SU-DHL-6 (cell line): ENCODE data around the gene NSMCE4A.
"Not testable (repeated sequence)": the region's sequence is repeated elsewhere in the genome, so short reads cannot be mapped to it uniquely, and the experiment has no call there.

Experiments used
- H2AFZ ChIP-seq: fragments of 200-600 bp; sonication (generic); 2 replicates; pipeline ENCODE4 v1.6.1; 2014; ENCODE audit warnings: low read depth, mild to moderate bottlenecking, moderate library complexity, mixed read lengths, antibody characterized with exemption, low read length; ENCODE audit not compliant: severe bottlenecking
- H3F3A ChIP-seq: fragments of 200-600 bp; shearing (Covaris generic); 2 replicates; pipeline ENCODE4 v1.6.0; 2016; ENCODE audit warnings: antibody characterized with exemption, mild to moderate bottlenecking; ENCODE audit not compliant: insufficient read depth
- H3K27ac ChIP-seq: fragments of 200-600 bp; sonication (generic); 2 replicates; pipeline ENCODE4 v1.5.1; 2016; ENCODE audit warnings: low read depth, mild to moderate bottlenecking, low read length, moderate library complexity, mixed read lengths
- H3K27me3 ChIP-seq: fragments of 200-600 bp; sonication (generic), shearing (Covaris generic); 2 replicates; pipeline ENCODE4 v1.6.0; 2014; ENCODE audit warnings: mild to moderate bottlenecking, low read length
- H3K36me3 ChIP-seq: fragments of 200-600 bp; sonication (generic); 2 replicates; pipeline ENCODE4 v1.6.1; 2014; ENCODE audit warnings: mild to moderate bottlenecking, low read length, mixed read lengths
- H3K4me2 ChIP-seq: fragments of 300-600, 200-600 bp; shearing (Covaris generic), sonication (generic); 2 replicates; pipeline ENCODE4 v1.6.0; 2014; ENCODE audit warnings: low read length, low read depth, mild to moderate bottlenecking; ENCODE audit not compliant: poor library complexity, severe bottlenecking
- H3K4me3 ChIP-seq: fragments of 200-600 bp; sonication (generic); 2 replicates; pipeline ENCODE4 v1.5.1; 2014; ENCODE audit warnings: antibody characterized with exemption, low read length, mild to moderate bottlenecking, mixed read lengths; ENCODE audit not compliant: insufficient read depth, poor library complexity, severe bottlenecking
- H3K79me2 ChIP-seq: fragments of 200-600 bp; sonication (generic); 2 replicates; pipeline ENCODE4 v1.6.1; 2014; ENCODE audit warnings: mild to moderate bottlenecking, low read length, moderate library complexity; ENCODE audit not compliant: insufficient read depth
- H3K9ac ChIP-seq: fragments of 200-600 bp; sonication (generic); 2 replicates; pipeline ENCODE4 v1.7.0; 2014; ENCODE audit warnings: mild to moderate bottlenecking, low read length
- H3K9me2 ChIP-seq: fragments of 200-600 bp; sonication (generic); replicated peaks from 2 replicates; pipeline ENCODE4 v1.6.1; 2014; ENCODE audit warnings: low read length; ENCODE audit not compliant: insufficient read depth
- H3K9me3 ChIP-seq: fragments of 200-600 bp; sonication (generic); 2 replicates; pipeline ENCODE4 v1.6.1; 2014; ENCODE audit warnings: low read length, mixed read lengths; ENCODE audit not compliant: insufficient read depth
- H4K20me1 ChIP-seq: fragments of 200-600 bp; sonication (generic); 2 replicates; pipeline ENCODE4 v1.6.1; 2014; ENCODE audit warnings: low read depth, mild to moderate bottlenecking, antibody characterized with exemption, low read length, moderate library complexity, mixed read lengths
- EZH2phosphoT487 ChIP-seq: fragments of 200-600 bp; sonication (generic), shearing (Covaris generic); conservative IDR thresholded peaks from 2 replicates; pipeline ENCODE4 v1.6.1; 2018; ENCODE audit warnings: mild to moderate bottlenecking, antibody characterized with exemption, low read length, moderate library complexity, mixed read lengths
- TF ChIP-seq, protein P1 (sequence below): fragments of 200-600 bp; sonication (generic); IDR thresholded peaks from one replicate; pipeline ENCODE4 v1.5.1; 2017; ENCODE audit warnings: antibody characterized with exemption, mild to moderate bottlenecking, low read length, moderate library complexity; ENCODE audit not compliant: insufficient read depth, poor library complexity, severe bottlenecking

Gene NSMCE4A

DNA sequence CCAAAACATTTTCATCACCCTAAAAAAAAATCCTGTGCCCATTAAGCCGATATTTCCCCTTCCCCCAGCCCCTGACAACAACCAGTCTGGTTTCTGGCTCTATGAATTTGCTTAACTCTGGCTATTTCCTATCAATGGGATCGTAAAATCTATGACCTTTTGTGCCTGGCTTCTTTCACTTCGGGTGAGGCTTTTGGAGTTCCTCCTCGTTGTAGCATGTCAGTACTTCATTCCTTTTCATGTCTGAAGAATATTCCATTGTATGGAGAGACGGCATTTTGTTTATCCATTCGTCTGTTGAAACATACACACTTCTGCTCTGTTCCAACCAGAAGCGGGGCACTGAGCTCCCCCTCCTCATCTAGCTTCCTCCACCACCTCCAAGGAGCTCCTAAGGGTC is 43.5 kb upstream of the NSMCE4A start:
- no peaks in the 10 kb centered on the region for H3K9me2 ChIP-seq
- H3K4me2 ChIP-seq = no peak overlapping the region
- H3K27me3 ChIP-seq = no peaks in the 10 kb centered on the region

DNA sequence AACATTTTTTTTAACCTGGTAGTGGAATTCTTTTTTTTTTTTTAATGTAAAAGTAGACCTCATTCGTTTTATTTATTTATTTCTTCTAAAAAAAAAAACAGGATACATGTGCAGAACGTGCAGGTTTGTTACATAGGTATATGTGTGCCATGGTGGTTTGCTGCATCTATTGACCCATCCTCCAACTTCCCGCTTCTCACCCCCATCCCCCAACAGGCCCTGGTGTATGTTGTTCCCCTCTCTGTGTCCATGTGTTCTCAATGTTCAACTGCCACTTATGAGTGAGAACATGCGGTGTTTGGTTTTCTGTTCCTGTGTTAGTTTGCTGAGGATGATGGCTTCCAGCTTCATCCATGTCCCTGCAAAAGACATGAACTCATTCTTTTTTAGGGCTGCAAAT is 42.9 kb upstream of the NSMCE4A start:
- not testable (repeated sequence) for H3K4me2 ChIP-seq, H3F3A ChIP-seq, H3K9me3 ChIP-seq, H3K9me2 ChIP-seq, H3K9ac ChIP-seq, H3K79me2 ChIP-seq, H3K4me3 ChIP-seq, H3K27ac ChIP-seq, H3K27me3 ChIP-seq, H4K20me1 ChIP-seq, H2AFZ ChIP-seq, H3K36me3 ChIP-seq

More for the DNA sequence above, 43.5 kb upstream of the NSMCE4A start:
- H3K4me3 ChIP-seq = no peak overlapping the region
- no peaks in the 10 kb centered on the region for H3K9me3 ChIP-seq
- H2AFZ ChIP-seq = no peak overlapping the region
- no peaks in the 10 kb centered on the region for H3K36me3 ChIP-seq
- no peak overlapping the region for H3K9ac ChIP-seq
- H3K27ac ChIP-seq = no peak overlapping the region
- TF ChIP-seq EZH2phosphoT487 = no peak
- TF ChIP-seq, protein P1, sequence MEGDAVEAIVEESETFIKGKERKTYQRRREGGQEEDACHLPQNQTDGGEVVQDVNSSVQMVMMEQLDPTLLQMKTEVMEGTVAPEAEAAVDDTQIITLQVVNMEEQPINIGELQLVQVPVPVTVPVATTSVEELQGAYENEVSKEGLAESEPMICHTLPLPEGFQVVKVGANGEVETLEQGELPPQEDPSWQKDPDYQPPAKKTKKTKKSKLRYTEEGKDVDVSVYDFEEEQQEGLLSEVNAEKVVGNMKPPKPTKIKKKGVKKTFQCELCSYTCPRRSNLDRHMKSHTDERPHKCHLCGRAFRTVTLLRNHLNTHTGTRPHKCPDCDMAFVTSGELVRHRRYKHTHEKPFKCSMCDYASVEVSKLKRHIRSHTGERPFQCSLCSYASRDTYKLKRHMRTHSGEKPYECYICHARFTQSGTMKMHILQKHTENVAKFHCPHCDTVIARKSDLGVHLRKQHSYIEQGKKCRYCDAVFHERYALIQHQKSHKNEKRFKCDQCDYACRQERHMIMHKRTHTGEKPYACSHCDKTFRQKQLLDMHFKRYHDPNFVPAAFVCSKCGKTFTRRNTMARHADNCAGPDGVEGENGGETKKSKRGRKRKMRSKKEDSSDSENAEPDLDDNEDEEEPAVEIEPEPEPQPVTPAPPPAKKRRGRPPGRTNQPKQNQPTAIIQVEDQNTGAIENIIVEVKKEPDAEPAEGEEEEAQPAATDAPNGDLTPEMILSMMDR = no peak
- no peaks in the 10 kb centered on the region for H3K79me2 ChIP-seq
- no peaks in the 10 kb centered on the region for H3F3A ChIP-seq
- no peaks in the 10 kb centered on the region for H4K20me1 ChIP-seq

DNA sequence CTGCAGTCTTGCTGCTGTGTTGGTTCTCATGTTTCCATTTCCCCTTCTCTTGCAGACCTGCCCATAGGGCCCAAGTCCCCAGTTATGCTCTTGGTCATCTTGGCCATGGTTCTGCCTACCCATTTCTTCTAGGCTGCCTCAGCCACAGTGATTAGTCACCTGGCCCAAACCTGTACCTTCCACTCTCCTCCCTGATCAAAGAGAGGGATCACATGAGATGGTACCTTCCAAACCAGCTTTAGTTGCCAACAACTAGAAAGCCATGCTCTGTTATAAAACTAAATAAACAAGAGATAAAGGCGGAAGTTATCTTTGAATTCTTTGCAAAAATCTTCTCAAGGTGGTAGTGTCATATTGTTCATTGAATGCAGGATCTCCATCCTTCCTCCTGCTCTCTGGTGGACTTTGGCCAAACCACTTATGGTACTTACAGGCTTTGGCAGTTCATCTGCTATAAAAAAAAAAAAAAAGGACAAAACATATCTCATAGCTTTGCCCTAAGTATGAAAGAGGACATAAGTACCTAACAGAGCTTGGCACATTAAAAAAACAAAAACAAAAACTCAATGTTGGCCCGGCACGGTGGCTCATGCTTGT is 39.7 kb upstream of the NSMCE4A start:
- no peaks in the 10 kb centered on the region for H3F3A ChIP-seq
- H3K79me2 ChIP-seq = no peaks in the 10 kb centered on the region
- H3K4me3 ChIP-seq = no peak overlapping the region
- H3K27me3 ChIP-seq = no peaks in the 10 kb centered on the region
- no peaks in the 10 kb centered on the region for H3K36me3 ChIP-seq
- H3K9ac ChIP-seq = no peak overlapping the region
- H2AFZ ChIP-seq = no peak overlapping the region
- no peak overlapping the region for H3K4me2 ChIP-seq
- TF ChIP-seq, protein P1 = no peak
- TF ChIP-seq EZH2phosphoT487 = no peak
- no peak overlapping the region for H3K27ac ChIP-seq
- no peaks in the 10 kb centered on the region for H3K9me3 ChIP-seq
- no peaks in the 10 kb centered on the region for H3K9me2 ChIP-seq
- no peaks in the 10 kb centered on the region for H4K20me1 ChIP-seq

DNA sequence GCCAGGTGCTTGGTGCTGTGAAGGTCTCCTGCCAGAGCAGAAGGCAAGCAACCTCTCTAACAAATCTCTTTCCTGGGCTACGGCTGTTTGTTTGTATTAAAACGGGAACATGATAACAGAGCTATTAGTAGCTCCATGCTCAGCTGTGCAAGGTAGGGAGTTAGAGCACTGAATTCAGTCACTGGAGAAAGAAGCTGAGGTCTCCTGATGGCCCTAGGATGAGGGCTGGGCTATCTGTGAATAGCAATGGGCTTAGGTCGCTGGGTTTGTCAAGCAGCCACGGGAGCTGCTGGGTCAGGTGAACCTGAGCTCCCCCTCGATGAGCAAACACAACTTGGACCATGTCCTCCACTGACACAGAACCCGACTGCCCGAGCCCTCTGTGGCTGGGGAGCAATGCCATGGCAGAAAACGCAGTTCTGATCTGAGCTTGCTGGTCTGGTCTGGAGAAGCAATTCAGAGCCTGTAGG is 38.3 kb upstream of the NSMCE4A start:
- Histone ChIP-seq H3K79me2 (no peaks in the 10 kb centered on the region), H3K27me3 (no peaks in the 10 kb centered on the region), H2AFZ (no peak overlapping the region), H3K9me3 (no peaks in the 10 kb centered on the region), H3K36me3 (no peaks in the 10 kb centered on the region), H3K4me2 (no peak overlapping the region), H3K9ac (no peak overlapping the region), H3K4me3 (no peak overlapping the region), H3K9me2 (no peaks in the 10 kb centered on the region), H4K20me1 (no peaks in the 10 kb centered on the region), H3K27ac (no peak overlapping the region), H3F3A (no peaks in the 10 kb centered on the region)
- TF ChIP-seq EZH2phosphoT487 = no peak
- TF ChIP-seq, protein P1 = no peak
